Ascending aorta (tissue), 2 donors: Measurements from ENCODE around the gene HCLS1. TPM values are rescaled to one million over a fixed set of nuclear protein-coding genes. Genes with fewer than 3 reads are reported as not detected.

Experiments used
- DNase-seq, 2 donors: peaks; one replicate each; pipeline ENCODE4 v3.0.0-alpha.2; 2019; ENCODE audit warnings: low spot score in 2 of 2
- H3K27ac ChIP-seq, 2 donors: fragments of 200-600 bp; sonication (generic); one replicate each; pipeline ENCODE4 v1.5.1; 2016 to 2017; ENCODE audit warnings: mild to moderate bottlenecking in 1 of 2
- H3K27me3 ChIP-seq: fragments of 200-600 bp; sonication (generic); one replicate; pipeline ENCODE4 v1.5.1; 2017
- H3K36me3 ChIP-seq, 2 donors: fragments of 200-600 bp; sonication (generic); one replicate each; pipeline ENCODE4 v1.5.1; 2016
- H3K4me1 ChIP-seq, 2 donors: fragments of 200-600 bp; sonication (generic); one replicate each; pipeline ENCODE4 v1.5.1; 2016 to 2017; ENCODE audit warnings: mild to moderate bottlenecking in 1 of 2
- H3K4me3 ChIP-seq, 2 donors: fragments of 200-600 bp; sonication (generic); one replicate each; pipeline ENCODE4 v1.5.1; 2016 to 2017; ENCODE audit warnings: mild to moderate bottlenecking in 1 of 2
- H3K9me3 ChIP-seq, 2 donors: fragments of 200-600 bp; sonication (generic); one replicate each; pipeline ENCODE4 v1.5.1; 2016
- CTCF ChIP-seq, 3 experiments: fragments of 200-600 bp in 2 of 3; fragments of 450-650 bp in 1 of 3; sonication (generic) in 2 of 3; IDR thresholded peaks; one replicate each; pipeline ENCODE4 v1.5.1; 2016 to 2019; ENCODE audit warnings: antibody characterized with exemption in 3 of 3, mild to moderate bottlenecking in 1 of 3, moderate library complexity in 1 of 3
- intact Hi-C: fragments of 100-400 bp; cut with DNase I; formaldehyde crosslinking; loops from one replicate; pipeline ENCODE4 v1.15.1; 2023
- total RNA-seq: library from RNA; depleted of rRNA; stranded (reverse); fragments of >200 nt; gene quantifications from one replicate; pipeline ENCODE4 v1.1.0, GENCODE V29; 2016

Gene HCLS1
- total RNA-seq, 1 donor from 2014 or later = 19.8 TPM

GRCh38 chr3:121663171-121663847 lies 2.6 kb upstream of the HCLS1 start:
- Histone ChIP-seq H3K4me3 (no peak overlapping the region), H3K27me3 (no peaks in the 10 kb centered on the region), H3K4me1 (no peaks in the 10 kb centered on the region), H3K36me3 (peaks cover 46 to 58% of the 10 kb centered on the region in 2 donors), H3K27ac (no peak overlapping the region), H3K9me3 (no peaks in the 10 kb centered on the region)
- intact Hi-C loops = no loop called here
- no peak for DNase-seq
- no peak for TF ChIP-seq CTCF (IDR thresholded peaks at IDR 0.05)

GRCh38 chr3:121662742-121663141 lies 2.0 kb upstream of the HCLS1 start:
- DNase-seq = no peak
- TF ChIP-seq CTCF (IDR thresholded peaks at IDR 0.05) = no peak
- Histone ChIP-seq H3K4me3 (no peak overlapping the region), H3K4me1 (no peaks in the 10 kb centered on the region), H3K9me3 (no peaks in the 10 kb centered on the region), H3K27me3 (no peaks in the 10 kb centered on the region), H3K27ac (no peak overlapping the region), H3K36me3 (peaks cover 40 to 52% of the 10 kb centered on the region in 2 donors)
- intact Hi-C loops = no loop called here

GRCh38 chr3:121661376-121661775 lies 673 bp upstream of the HCLS1 start:
- no peaks in the 10 kb centered on the region for H3K27me3 ChIP-seq
- no peaks in the 10 kb centered on the region for H3K4me1 ChIP-seq
- H3K9me3 ChIP-seq = no peaks in the 10 kb centered on the region
- H3K27ac ChIP-seq = peak overlapping the region; percentile 49 to 67
- H3K4me3 ChIP-seq = no peak overlapping the region
- TF ChIP-seq CTCF (IDR thresholded peaks at IDR 0.05) = no peak
- intact Hi-C loops = no loop called here
- peaks cover 26 to 38% of the 10 kb centered on the region in 2 donors for H3K36me3 ChIP-seq
- no peak for DNase-seq

- peaks cover 10 to 20% of the 10 kb centered on the region in 2 donors for H3K36me3 ChIP-seq
- no peak for DNase-seq
- no peak for TF ChIP-seq CTCF (IDR thresholded peaks at IDR 0.05)
- no peaks in the 10 kb centered on the region for H3K9me3 ChIP-seq
- no peak overlapping the region for H3K4me3 ChIP-seq
- intact Hi-C loops = no loop called here
- peak overlapping the region in 1 of 2 donors; percentile 8 for H3K27ac ChIP-seq
- no peaks in the 10 kb centered on the region for H3K4me1 ChIP-seq
- H3K27me3 ChIP-seq = no peaks in the 10 kb centered on the region
Observed at GRCh38 chr3:121659586-121659985, 1.1 kb downstream of the HCLS1 start.

GRCh38 chr3:121658716-121659435 lies 1.8 kb downstream of the HCLS1 start:
- intact Hi-C loops = no loop called here
- Histone ChIP-seq H3K27ac (no peak overlapping the region), H3K36me3 (peaks cover 5 to 13% of the 10 kb centered on the region in 2 donors), H3K4me3 (no peak overlapping the region), H3K27me3 (no peaks in the 10 kb centered on the region), H3K9me3 (no peaks in the 10 kb centered on the region), H3K4me1 (no peaks in the 10 kb centered on the region)
- no peak for TF ChIP-seq CTCF (IDR thresholded peaks at IDR 0.05)
- no peak for DNase-seq
